Mucosa of stomach (tissue), 1 donor: ENCODE data around the gene FTCDNL1.

Experiments
- H3K27me3 ChIP-seq: one replicate; pipeline ENCODE4 v1.7.0; 2013; ENCODE audit warnings: mild to moderate bottlenecking, low read length; ENCODE audit not compliant: control insufficient read depth, insufficient read depth
- H3K36me3 ChIP-seq: one replicate; pipeline ENCODE4 v1.7.0; 2013; ENCODE audit warnings: low read length; ENCODE audit not compliant: control insufficient read depth, insufficient read depth
- H3K4me1 ChIP-seq: one replicate; pipeline ENCODE4 v1.7.0; 2013; ENCODE audit warnings: mild to moderate bottlenecking, low read length; ENCODE audit not compliant: control insufficient read depth, insufficient read depth
- H3K4me3 ChIP-seq: one replicate; pipeline ENCODE4 v1.7.0; 2013; ENCODE audit warnings: low read length
- H3K9ac ChIP-seq: one replicate; pipeline ENCODE4 v1.7.0; 2013; ENCODE audit warnings: mild to moderate bottlenecking, low read length, moderate library complexity
- H3K9me3 ChIP-seq: one replicate; pipeline ENCODE4 v1.7.0; 2013; ENCODE audit warnings: mild to moderate bottlenecking, low read length, moderate library complexity; ENCODE audit not compliant: control insufficient read depth
- donor health status: Pancreatic carcinoma.

Gene FTCDNL1

GRCh38 chr2:199833525-199833924, 17.5 kb downstream of the FTCDNL1 start:
- no peaks in the 10 kb centered on the region for H3K36me3 ChIP-seq
- H3K9ac ChIP-seq, result no peak overlapping the region
- H3K4me3 ChIP-seq, result no peak overlapping the region
- no peaks in the 10 kb centered on the region for H3K4me1 ChIP-seq
- no peaks in the 10 kb centered on the region for H3K27me3 ChIP-seq
- H3K9me3 ChIP-seq, result no peaks in the 10 kb centered on the region

DNA sequence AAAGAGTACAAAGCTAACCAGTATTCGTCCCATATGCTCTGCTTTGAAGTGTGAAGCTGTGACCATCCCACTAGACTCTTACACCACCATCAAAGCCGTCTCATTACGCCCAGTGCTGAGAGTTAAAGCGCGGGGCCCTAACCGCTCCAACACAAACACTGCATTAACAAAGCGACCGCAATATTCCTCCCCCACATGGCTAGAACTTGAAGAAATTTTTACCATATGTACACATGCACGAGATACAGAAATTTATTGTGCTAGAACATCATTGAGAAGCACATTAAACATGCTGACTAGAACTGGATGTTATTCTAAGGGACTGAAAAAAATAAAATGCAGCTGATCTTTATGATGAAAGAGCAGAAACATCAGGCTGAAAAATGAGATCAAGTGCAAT, 20.5 kb downstream of the FTCDNL1 start:
- Histone ChIP-seq H3K9ac (no peak overlapping the region), H3K27me3 (no peaks in the 10 kb centered on the region), H3K9me3 (no peaks in the 10 kb centered on the region), H3K4me3 (no peak overlapping the region), H3K4me1 (no peaks in the 10 kb centered on the region), H3K36me3 (no peaks in the 10 kb centered on the region)

GRCh38 chr2:199829628-199830027, 21.4 kb downstream of the FTCDNL1 start:
- no peaks in the 10 kb centered on the region for H3K36me3 ChIP-seq
- no peak overlapping the region for H3K4me3 ChIP-seq
- no peaks in the 10 kb centered on the region for H3K9me3 ChIP-seq
- no peaks in the 10 kb centered on the region for H3K4me1 ChIP-seq
- no peaks in the 10 kb centered on the region for H3K27me3 ChIP-seq
- no peak overlapping the region for H3K9ac ChIP-seq

GRCh38 chr2:199819746-199820145, 31.2 kb downstream of the FTCDNL1 start:
- H3K4me1 ChIP-seq, result no peaks in the 10 kb centered on the region
- no peak overlapping the region for H3K4me3 ChIP-seq
- no peak overlapping the region for H3K9ac ChIP-seq
- H3K36me3 ChIP-seq, result no peaks in the 10 kb centered on the region
- H3K27me3 ChIP-seq, result no peaks in the 10 kb centered on the region
- no peaks in the 10 kb centered on the region for H3K9me3 ChIP-seq

DNA sequence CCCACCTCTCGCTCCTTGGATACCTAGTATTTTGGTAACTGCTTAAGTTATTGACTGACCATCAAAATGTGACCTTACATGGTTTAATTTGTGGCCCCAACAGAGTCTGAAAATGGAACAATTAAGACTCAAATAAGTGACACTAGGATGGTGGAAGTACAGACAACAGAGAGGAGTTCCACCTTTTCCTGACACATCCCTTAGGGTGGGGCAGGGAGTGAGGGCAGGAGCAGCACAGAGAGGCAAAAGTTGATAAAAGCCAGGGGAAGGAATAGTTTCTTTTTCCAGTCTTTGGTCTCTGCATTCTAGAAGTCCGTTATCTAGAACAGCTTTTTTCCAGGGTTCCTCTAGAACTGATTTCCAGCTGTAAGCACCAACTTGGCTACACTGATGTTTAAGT, 32.2 kb downstream of the FTCDNL1 start:
- no peaks in the 10 kb centered on the region for H3K4me1 ChIP-seq
- no peak overlapping the region for H3K4me3 ChIP-seq
- H3K9me3 ChIP-seq, result no peaks in the 10 kb centered on the region
- H3K36me3 ChIP-seq, result no peaks in the 10 kb centered on the region
- no peak overlapping the region for H3K9ac ChIP-seq
- H3K27me3 ChIP-seq, result no peaks in the 10 kb centered on the region

- H3K36me3 ChIP-seq, result no peaks in the 10 kb centered on the region
- H3K4me1 ChIP-seq, result no peaks in the 10 kb centered on the region
- H3K27me3 ChIP-seq, result no peaks in the 10 kb centered on the region
- no peak overlapping the region for H3K4me3 ChIP-seq
- H3K9me3 ChIP-seq, result no peaks in the 10 kb centered on the region
- H3K9ac ChIP-seq, result no peak overlapping the region
These were observed 33.0 kb downstream of the FTCDNL1 start for GRCh38 chr2:199818026-199818425.

GRCh38 chr2:199814817-199815211, 36.2 kb downstream of the FTCDNL1 start:
- Histone ChIP-seq H3K36me3 (no peaks in the 10 kb centered on the region), H3K4me3 (no peak overlapping the region), H3K9me3 (no peaks in the 10 kb centered on the region), H3K4me1 (no peaks in the 10 kb centered on the region), H3K27me3 (no peaks in the 10 kb centered on the region), H3K9ac (no peak overlapping the region)

DNA sequence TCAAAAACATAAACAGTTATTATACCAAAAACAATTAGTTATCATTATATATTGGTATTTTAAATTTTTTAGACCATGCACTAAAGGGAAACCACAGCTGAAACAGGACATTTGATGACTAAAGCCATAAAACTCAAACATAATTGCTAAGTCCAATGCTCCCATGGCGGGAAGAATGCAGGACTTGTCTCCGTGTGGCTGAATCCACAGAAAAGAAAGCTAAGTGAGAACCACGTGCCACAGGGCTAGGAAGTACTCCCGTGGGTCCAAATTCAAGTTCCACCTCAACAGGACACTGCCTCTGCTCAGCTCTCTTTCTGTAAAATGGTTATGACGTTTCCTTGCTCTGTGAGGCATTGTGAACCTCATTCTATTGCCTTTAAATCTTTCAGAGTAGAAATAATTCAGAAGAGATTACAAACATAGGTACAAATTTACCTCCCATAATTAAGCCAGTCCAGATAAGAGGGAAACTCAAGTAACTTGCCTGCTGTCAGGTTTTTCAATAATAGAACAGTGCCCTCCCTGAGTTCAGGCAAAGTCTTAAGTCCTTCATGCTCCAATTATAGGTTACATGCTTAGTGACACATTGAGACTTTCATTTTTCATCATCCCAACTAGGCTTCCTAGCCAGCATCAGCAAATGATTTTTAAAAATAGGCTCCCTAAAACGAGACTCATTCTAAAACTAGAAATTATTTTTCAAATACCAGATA, 36.7 kb downstream of the FTCDNL1 start:
- H3K27me3 ChIP-seq, result no peaks in the 10 kb centered on the region
- no peaks in the 10 kb centered on the region for H3K4me1 ChIP-seq

GRCh38 chr2:199812493-199812892, 38.5 kb downstream of the FTCDNL1 start:
- H3K4me3 ChIP-seq, result no peak overlapping the region
- H3K36me3 ChIP-seq, result no peaks in the 10 kb centered on the region
- no peaks in the 10 kb centered on the region for H3K4me1 ChIP-seq
- H3K9me3 ChIP-seq, result no peaks in the 10 kb centered on the region
- H3K27me3 ChIP-seq, result no peaks in the 10 kb centered on the region
- H3K9ac ChIP-seq, result no peak overlapping the region

More for the DNA sequence above, 36.7 kb downstream of the FTCDNL1 start:
- no peaks in the 10 kb centered on the region for H3K9me3 ChIP-seq
- H3K9ac ChIP-seq, result no peak overlapping the region
- no peak overlapping the region for H3K4me3 ChIP-seq
- H3K36me3 ChIP-seq, result no peaks in the 10 kb centered on the region

GRCh38 chr2:199811346-199811745, 39.6 kb downstream of the FTCDNL1 start:
- H3K4me1 ChIP-seq, result no peaks in the 10 kb centered on the region
- H3K9me3 ChIP-seq, result no peaks in the 10 kb centered on the region
- H3K4me3 ChIP-seq, result no peak overlapping the region
- no peaks in the 10 kb centered on the region for H3K27me3 ChIP-seq
- H3K9ac ChIP-seq, result no peak overlapping the region
- no peaks in the 10 kb centered on the region for H3K36me3 ChIP-seq

DNA sequence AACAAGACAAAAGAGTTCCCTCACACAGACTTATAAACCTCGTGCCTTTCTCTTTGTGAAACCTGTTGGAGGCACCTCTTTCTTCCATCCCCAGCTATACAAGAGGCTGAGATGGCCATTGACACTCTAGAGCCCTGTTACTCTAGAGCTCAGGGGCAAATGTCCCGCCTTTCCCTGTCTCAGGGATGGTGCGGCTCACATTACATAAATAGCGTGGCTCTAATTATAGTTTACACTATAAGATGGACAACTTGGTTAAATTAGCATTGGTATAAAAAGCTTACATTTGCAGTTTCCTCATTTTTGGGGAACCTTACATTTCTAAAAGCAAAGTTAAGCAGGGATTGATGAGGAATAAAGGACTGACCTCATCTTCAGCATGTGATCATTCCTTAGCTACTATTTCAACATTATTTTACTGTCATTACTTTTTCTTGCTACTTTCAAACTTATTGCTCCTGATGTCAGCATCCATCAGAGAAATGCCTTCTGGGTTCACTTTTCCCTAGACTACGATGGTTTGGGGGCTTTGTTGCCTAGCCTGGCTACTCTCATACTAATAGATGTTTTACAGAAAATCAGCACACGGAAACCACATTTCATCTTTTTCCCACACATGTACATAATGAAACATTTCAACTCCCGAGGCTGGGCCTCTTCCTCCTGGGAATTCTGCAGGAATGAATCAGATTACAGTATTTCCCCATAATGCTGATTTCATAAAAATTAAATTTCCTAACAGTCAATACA, 40.4 kb downstream of the FTCDNL1 start:
- Histone ChIP-seq H3K9ac (no peak overlapping the region), H3K36me3 (no peaks in the 10 kb centered on the region), H3K4me1 (no peaks in the 10 kb centered on the region), H3K4me3 (no peak overlapping the region), H3K27me3 (no peaks in the 10 kb centered on the region), H3K9me3 (no peaks in the 10 kb centered on the region)

DNA sequence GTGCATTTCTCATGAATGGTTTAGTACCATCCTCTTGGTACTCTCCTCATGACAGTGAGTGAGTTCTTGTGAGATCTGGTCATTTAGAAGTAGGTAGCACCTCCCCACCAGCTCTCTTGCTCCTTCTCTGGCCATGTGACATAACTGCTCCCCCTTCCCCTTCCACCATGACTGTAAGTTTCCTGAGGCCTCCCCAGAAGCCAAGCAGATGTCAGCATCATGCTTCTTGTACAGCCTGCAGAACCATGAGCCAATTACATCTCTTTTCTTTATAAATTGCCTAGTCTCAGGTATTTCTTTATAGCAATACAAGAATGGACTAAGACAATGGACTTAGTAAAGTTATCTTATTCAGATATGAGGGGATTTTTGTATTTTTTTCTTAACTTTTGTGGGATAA, 43.0 kb downstream of the FTCDNL1 start:
- Histone ChIP-seq H3K4me3 (no peak overlapping the region), H3K9ac (no peak overlapping the region), H3K9me3 (no peaks in the 10 kb centered on the region), H3K27me3 (no peaks in the 10 kb centered on the region), H3K36me3 (no peaks in the 10 kb centered on the region), H3K4me1 (no peaks in the 10 kb centered on the region)
